Stimulated activated naive CD4-positive, alpha-beta T cell (primary cell): ENCODE data around the gene FLII.
A peak's percentile ranks its signal among the peaks of the same experiment; 100 is the strongest.
"Not testable (repeated sequence)": the region's sequence is repeated elsewhere in the genome, so short reads cannot be mapped to it uniquely, and the experiment has no call there.

Source experiments
- DNase-seq, 6 experiments: peaks; one replicate each; lab custom pipeline; 2025; lab: John Stamatoyannopoulos, UW

The FLII gene

GRCh38 chr17:18258356-18259038, at the start of gene FLII:
TSS of gene FLII (minus strand) at chr17:18258738. CDS start at chr17:18258690, 48 bp downstream.
- peak; percentile 25 to 61 (median 51) for DNase-seq

GRCh38 chr17:18303206-18303605, 44.7 kb upstream of the FLII start:
- not testable (repeated sequence) for DNase-seq

- no peak for DNase-seq
Measured at GRCh38 chr17:18300725-18301480, 42.4 kb upstream of the FLII start.

- not testable (repeated sequence) for DNase-seq
Measured at GRCh38 chr17:18298061-18298460, 39.5 kb upstream of the FLII start.

- no peak for DNase-seq
Measured at GRCh38 chr17:18291718-18292540, 33.4 kb upstream of the FLII start.

- DNase-seq: no peak
Measured at GRCh38 chr17:18285296-18285695, 26.8 kb upstream of the FLII start.

- no peak for DNase-seq
Measured at GRCh38 chr17:18281788-18282187, 23.2 kb upstream of the FLII start.

- DNase-seq: no peak
Measured at GRCh38 chr17:18280766-18281371, 22.3 kb upstream of the FLII start.

GRCh38 chr17:18280249-18280648, 21.7 kb upstream of the FLII start:
- DNase-seq: no peak

- DNase-seq: no peak
Measured at GRCh38 chr17:18278867-18279266, 20.3 kb upstream of the FLII start.

- DNase-seq: no peak
Measured at GRCh38 chr17:18277076-18277475, 18.5 kb upstream of the FLII start.

GRCh38 chr17:18270046-18270931, 11.8 kb upstream of the FLII start:
- DNase-seq: no peak

- no peak for DNase-seq
Measured at GRCh38 chr17:18267927-18268711, 9.6 kb upstream of the FLII start.

GRCh38 chr17:18267366-18267765, 8.8 kb upstream of the FLII start:
- DNase-seq: no peak

GRCh38 chr17:18263885-18264682, 5.5 kb upstream of the FLII start:
- no peak for DNase-seq

GRCh38 chr17:18262641-18263040, 4.1 kb upstream of the FLII start:
- no peak for DNase-seq

GRCh38 chr17:18262111-18262510, 3.6 kb upstream of the FLII start:
- no peak for DNase-seq

GRCh38 chr17:18261659-18262058, 3.1 kb upstream of the FLII start:
- no peak for DNase-seq

GRCh38 chr17:18261146-18261515, 2.6 kb upstream of the FLII start:
- no peak for DNase-seq
